NCI-H82 treated with DMSO at 0.1 percent for 48 hours (cell line): ENCODE measurements around the gene ATG13.
"Not testable (repeated sequence)": the region's sequence is repeated elsewhere in the genome, so short reads cannot be mapped to it uniquely, and the experiment has no call there.

Source experiments
- DNase-seq: peaks from one replicate; lab custom pipeline; 2025; ENCODE audit not compliant: unreplicated experiment; lab: John Stamatoyannopoulos, UW

The ATG13 gene

DNA sequence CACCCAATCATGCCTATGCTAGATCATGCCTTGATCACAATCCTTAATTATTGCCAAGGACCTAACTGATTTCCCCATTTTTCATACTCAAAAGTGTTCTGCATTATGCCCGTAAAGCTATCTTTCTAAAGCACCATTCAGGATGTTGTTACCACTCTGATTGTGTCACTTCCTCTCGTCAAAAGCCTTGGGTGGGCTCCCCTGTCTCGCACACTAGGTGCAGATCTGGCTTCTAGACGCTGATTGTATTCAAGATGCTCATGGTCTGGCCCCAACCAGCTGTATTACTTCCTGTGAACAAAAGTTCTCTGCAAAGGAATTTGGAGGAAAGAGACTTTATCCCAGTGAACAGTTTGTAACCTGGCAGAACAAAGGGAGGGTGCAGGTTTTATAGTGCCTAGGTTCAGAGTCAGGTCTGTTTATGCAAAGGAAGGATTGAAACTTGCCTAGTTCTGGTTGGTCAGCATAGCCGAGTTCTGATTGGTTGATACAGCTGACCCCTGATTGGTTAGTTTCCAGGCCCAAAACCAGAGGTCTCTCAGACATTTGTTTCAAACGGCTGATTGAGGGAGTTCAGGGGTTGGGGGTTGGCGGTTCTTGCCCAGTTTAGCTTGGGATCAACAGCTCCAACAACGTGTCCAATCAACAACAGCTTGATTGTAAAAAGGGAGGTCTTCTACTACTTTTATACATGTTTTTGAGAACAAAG is 25.4 kb downstream of the ATG13 start:
- no peak for DNase-seq

DNA sequence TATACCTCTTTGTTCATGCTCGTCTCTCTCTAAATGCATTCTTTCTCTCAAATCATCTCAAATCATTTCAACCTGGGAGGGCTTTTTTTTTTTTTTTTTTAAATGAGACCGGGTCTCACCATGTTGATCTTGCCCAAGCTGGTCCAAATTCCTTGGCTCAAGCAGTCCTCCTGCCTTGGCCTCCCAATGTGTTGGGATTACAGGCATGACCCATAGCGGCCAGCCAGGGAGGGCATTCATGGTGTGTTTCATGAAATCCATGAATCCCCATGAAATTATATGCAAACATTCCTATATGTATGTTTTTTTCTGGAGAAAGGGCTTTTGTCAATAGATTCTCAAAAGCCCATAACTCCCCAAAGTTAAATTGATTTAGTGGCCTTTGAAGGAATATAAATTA is 26.2 kb downstream of the ATG13 start:
- no peak for DNase-seq

DNA sequence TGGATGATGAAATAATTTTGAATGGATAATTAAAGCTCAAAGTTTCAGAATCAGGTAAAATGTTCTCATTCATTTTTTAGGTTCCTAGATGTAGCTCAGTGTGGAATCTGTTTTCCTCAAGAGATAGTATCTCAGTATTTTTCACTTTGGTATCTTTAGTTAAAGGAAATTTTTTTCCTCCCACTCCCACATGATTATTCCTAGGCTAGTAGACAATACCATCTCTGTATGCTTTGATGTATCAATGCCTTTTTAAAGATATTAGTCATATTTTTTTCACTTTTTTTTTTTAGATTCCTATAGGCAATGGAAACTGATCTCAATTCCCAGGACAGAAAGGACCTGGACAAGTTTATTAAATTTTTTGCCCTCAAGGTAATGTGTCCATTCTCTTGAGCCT is 26.6 kb downstream of the ATG13 start:
- DNase-seq, result no peak

DNA sequence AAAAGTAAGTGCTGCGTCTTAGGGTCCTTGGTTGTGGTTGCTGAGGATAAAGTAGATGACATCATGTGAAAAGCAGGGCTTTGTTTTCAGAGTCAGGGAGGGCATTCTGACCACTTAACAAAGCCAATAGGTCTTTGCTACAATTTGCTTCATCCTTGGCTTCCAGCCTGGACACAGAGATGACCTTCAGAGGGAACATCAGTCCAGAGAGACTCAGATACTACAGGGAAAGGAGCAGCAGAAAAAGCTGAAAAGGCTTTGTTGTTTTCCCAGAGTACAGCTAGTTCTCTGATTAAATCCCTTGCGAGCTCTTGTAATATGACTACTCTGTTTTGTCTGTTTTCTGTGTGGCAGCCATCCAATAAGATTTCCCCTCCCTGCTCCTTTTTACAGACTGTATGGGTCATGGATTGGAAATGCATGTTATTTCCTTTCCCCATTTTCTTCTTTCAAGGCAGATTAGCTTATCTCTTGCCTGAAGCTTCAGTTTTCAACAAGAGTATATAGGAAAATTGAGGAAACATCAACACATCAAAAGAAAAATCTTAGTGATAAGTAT is 31.9 kb downstream of the ATG13 start:
- DNase-seq, result no peak

DNA sequence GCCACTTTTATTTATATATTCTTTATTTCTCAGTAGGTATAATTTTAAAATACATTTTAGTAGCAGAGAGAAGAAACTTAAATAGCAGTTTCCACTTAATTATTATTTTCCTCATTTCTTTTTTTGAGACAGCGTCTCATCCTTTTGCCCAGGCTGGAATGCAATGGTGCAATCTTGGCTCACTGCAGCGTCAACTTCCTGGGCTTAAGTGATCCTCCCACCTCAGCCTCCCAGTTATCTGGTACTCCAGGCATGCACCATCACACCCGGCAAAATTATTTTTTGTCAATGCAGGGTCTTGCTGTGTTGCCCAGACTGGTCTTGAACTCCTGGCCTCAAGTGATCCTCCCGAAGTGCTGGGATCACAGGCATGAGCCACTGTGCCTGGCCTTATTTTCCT is 38.3 kb downstream of the ATG13 start:
- no peak for DNase-seq

DNA sequence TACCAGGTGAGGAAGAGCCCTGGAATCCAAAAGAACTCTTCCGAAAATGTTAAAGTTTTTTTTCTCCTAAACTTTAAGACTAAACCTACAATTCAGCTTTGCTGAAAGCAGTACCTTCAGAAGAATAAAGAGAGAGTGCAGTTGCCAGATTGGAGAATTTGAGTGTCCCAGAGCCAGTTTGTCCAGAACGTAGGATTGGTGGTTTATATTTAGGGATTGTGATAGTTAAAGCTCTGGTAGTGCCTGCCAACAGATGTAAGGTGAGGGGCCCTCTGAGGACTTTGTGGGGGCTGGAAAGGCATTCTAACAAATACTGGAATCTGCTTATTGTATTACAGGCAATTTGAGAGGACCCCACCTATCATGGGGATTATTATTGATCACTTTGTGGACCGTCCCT is 39.8 kb downstream of the ATG13 start:
- DNase-seq, result no peak

DNA sequence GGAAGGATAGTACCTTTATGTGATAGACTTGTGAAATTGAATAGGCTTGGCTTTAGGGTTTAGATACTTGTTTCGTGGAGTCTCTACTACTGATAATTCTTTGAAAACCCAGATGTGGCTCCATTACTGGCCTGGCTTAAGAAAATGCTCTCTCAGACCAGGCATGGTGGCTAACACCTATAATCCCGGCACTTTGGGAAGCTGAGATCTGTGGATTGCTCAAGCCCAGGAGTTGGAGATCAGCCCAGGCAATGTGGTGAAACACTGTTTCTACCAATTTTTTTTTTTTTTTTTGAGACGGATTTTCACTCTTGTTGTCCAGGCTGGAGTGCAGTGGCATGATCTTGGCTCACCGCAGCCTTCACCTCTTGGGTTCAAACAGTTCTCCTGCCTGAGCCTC is 40.9 kb downstream of the ATG13 start:
- DNase-seq, result no peak

DNA sequence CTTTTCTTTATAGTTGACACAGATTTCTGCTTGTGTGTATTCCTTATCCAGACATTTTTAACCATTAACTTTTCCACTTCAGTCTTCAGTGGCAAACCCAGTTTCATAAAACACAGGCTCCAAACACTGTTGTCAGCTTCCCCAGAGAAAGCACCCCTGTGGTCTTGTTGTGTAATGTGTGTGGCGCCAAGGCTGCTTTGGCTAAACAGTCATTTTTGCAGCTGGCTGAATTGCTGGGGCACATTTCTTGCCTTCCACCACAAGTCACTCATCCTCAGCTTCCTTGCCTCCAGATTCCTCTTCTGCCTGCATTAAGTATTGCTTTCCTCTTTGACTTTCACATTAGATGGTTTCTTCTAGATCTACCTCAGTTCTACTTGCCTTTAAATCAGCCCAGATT is 42.6 kb downstream of the ATG13 start:
- no peak for DNase-seq

DNA sequence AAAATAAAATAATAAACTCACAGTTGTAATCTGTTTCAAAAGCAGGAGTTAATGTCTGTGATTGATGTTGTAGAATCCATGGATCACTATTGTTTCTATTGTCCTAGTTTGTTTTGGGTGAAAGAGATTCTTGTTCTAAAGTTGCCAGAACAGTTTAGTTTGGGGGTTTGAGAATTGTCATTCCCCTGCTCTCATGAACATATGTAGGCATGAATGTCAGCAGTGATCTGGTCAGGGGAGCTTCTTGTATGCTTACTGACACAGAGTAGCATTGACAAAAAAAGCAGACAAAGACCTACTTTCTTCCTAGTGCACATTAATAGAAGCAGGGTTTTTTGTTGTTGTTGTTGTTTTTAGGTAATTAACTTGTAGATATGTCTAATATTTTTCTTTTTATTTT is 44.5 kb downstream of the ATG13 start:
- no peak for DNase-seq

DNA sequence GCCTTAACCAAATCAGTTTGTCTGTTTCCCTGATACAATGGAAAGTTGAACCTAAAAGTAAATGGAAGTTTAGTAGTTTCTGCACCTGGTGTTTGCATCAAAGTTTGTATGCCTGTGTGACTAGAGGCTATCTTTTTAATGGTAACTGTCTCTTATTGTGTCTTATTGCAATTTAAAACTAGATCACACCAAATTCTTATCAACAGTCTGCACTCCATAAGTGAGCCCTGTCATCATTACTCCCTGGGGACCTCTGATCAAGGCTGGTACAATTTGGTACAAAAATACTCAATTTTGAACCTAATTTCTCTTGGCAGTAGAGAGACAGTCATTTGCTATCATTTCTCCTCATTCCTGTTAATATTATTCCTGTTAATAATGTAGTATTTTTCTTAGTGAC is 45.0 kb downstream of the ATG13 start:
- DNase-seq, result no peak

DNA sequence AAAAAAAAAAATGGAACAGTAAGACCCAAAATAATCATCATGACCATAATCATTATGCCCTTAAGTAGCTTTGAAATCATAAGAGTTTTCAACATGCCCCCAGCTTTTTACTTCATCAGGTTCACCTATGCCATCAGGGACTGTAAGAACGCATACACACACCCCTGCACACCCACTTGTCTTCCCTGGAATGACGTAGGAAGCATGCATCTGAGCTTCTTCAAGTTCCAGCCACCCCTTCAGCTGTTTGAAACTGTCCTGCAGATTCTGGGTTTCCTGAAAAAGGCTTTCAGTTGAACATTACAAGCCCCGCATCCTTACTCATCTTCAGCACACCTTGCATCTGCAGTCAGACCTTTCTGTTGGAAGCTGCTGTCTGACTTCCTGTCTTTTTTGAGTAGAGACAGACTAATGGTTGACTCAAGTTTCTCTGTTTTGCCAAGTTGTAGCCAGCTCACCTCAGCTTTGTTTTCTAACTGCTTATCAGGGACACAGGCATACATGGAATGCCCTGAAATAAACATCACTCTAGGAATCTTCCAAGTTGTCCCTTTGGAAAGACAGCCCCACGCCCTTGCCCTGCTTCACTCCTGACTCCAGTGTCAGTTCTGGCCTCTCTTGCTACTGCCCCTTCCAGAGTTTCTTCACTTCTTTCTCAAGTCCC is 46.1 kb downstream of the ATG13 start:
- DNase-seq, result no peak

DNA sequence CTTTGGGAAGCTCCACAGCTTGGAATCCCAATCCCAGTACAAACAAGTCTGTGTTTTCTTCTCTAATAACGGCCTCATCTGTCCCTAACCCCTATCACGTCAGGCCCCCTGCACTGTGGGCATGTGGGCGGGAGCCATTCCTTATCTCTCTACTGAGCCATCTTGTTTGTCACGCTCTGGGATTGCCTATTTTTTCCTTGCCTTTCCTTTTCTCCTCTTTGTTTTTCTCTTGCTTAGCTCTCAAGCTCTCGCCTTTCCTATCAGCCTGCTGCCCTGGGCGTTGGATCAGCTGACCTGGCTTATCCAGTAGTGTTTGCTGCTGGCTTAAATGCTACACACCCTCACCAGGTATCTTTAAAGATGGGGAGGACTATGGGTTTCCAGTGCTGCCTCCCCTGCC is 47.3 kb downstream of the ATG13 start:
- DNase-seq, result no peak

DNA sequence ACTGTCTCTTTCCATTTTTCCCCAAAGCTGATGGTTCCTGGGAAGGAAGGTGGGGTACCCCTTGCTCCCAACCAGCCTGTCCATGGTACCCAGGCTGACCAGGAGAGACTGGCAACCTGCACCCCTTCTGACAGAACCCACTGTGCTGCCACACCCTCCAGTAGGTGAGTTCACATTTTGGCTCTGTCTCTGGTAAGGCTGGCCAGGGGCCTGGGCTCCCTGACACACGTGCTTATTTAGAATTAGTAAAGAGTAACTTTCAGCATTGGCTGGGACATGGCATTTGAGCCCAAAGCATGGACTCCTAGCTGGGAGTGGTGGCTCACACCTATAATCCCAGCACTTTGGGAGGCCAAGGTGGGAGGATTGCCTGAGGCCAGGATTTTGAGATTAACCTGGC is 48.0 kb downstream of the ATG13 start:
- DNase-seq, result no peak

DNA sequence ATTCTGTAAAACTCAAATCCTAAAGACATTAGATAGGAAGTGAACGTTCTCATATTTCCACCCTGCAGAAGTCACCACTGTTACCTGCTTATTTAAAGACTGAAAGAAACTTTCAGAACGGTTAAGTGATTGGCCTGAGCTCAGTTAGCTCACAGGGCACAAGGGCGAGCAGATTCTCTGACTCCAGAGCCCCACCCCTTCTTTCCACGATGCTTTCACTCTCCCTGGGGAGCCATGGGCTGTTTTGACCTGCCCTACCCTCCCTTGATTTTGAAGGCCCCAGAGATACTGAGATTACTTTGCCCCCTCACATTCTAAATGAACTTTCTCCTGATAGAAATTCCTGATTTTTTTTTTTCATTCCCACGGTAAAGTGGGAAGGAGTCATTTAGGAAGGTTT is 49.2 kb downstream of the ATG13 start:
- DNase-seq, result no peak

DNA sequence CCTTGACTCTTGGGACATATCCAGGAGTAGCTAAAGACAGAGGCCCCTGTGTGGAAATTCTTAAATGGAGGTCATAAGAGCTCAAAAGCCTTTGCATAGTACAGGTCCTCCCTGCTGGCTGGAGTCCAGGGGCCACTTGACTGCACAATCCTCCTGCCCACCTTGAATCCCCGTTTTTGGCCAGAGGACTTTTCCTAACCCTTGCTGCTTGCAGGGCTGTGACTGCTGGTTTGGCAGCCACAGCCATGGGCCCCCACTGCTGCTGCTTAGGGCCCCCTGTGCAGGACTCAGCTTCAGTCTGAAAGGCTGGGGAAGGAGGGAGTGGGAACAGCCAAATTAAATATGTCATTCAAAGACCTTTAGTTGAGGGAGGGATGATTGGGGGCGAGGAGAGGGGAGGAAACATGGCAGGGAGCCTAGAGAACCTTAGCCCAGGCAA is 49.7 kb downstream of the ATG13 start:
- DNase-seq, result no peak

DNA sequence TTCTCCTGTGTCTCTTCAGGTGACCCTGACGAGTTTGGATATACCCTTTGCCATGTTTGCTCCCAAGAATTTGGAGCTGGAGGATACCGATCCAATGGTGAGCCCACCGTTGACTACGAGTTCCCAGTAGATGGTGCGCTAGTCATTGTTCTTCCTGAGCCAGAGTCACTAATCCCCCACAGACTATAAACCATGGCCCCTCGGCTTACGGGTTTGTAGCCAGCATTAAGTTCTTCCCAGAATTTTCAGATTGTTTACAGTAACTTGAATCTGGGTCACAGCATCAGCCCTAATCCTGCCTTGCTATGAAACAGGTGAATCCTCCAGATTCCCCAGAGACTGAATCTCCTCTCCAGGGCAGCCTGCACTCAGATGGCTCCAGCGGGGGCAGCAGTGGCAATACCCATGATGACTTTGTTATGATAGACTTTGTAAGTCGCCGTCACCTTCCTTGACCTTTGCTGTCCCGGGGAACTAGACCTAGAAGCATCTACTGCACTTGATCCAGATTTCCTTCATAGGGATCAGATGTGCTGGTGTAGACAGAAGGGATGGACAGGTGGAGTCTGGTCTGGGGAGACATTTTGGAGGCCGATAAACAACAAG is 51.2 kb downstream of the ATG13 start:
- no peak for DNase-seq

DNA sequence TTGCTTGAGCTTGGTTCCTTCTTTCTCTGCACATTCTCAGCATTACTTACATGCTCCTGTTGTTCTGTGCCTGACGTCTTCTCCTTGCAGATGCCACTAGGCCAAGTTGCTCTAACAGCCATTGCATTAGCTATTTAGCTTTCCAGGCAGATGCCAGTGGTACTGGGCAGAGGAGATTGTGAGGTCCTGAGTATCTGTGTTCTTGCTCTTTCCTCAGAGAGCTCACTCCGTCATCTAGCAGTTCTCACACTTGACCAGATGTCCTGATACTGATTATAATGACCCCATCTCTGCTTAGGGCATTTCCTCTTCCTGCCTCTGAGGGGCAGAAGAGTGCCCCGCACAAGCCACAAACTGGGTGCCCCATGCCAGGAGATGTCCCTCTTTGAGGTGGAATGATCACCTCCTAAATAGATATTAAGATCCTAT is 52.4 kb downstream of the ATG13 start:
- no peak for DNase-seq

DNA sequence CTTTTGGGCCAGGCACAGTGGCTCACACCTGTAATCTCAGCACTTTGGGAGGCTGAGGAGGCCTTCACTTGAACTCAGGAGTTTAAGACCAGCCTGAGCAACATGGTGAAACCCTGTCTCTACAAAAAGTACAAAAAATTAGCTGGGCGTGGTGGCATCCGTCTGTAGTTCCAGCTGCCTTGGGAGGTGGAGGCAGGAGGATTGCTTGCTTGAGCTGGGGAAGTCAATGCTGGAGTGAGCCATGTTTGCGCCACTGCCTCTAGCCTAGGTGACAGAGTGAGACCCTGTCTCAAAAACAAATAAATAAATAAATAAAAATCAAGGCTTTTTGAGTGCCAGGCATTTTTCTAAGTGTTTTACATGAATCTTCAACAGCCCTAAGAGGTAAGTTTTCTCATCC is 53.2 kb downstream of the ATG13 start:
- not testable (repeated sequence) for DNase-seq

DNA sequence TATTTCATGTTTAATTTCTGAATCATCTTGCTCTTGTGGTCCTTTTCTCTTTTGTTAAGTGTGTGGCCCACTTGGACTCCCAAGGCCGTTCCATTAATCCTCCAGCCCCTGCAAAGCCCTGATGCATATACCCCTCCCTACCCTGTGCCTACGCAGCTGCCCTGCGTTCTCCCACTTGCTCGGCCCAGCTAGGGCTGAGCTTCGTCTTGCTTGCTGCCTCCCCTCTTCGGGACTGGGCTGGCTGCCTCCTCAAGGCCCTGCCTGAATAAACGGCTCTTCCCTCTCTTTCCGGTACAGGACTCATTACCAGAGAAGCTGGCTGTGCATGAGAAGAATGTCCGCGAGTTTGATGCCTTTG is 54.6 kb downstream of the ATG13 start:
- no peak for DNase-seq

DNA sequence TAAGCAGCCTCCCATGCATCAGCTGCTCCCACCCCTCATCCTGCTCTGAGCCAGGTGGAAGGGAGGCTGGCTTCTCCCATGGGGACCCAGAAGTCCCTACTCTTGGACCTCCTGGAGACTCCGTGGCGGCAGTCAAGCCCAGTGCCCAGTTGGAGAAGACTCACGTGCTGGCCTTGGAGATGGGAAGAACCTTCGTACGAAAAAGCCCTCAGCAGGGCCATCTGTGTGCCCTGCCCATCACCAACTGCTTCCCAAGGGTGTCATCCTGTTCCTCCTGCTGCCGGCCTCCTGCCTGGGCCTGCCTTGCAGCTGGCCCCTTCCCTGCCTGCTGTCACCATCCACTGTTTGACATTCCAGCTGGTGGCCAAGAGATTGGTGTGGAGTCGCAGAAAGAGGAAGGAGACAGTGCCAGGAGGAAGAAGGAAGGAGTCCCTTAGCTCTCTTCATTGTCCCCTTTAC is 55.1 kb downstream of the ATG13 start:
- DNase-seq, result no peak

DNA sequence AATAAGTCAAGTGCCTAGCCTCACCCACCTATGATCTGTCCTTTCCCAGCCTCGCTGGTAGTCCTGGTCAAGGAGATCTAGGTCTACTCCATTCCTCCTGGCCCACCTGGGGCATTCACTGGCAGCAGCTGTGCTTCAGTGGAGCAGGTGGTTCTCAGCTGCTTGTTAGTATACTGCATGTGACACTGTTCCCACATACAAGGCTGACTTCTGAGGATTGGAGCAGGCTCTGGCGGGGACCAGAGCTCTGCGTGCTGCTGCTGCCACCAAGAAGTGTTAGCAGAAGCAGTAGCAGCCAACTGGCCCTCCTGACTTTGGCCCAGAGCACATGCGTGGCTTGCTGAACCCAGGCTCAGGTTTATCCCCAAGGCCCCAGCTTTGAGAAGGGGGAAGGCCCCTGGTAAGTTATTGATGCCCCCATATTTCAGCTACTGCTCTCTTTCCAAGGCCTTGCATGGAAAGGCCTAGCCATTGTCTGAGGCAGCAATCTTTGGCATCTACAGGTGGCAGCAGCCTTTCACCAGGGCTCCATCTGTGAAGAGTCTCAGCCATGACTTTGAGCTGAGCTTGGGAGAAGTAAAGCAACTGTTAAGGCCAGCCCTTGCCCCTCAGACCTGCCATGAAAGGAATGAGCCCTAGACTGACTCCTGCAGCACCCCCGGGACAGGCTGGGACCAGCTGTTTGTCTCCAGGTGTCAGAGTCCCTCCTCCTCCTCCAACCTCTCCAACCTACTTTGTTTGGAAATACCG is 56.5 kb downstream of the ATG13 start:
- DNase-seq, result no peak
